H9 (cell line): ENCODE results near the gene ZNF296. TPM values are rescaled to one million over a fixed set of nuclear protein-coding genes. Genes with fewer than 3 reads are reported as not detected.
A peak's percentile ranks its signal among the peaks of the same experiment; 100 is the strongest.

Source experiments
- DNase-seq: peaks from one replicate; pipeline ENCODE4 v3.0.0-alpha.2; 2017
- H2AFZ ChIP-seq: one replicate; pipeline ENCODE4 v1.6.1; 2013; ENCODE audit warnings: mild to moderate bottlenecking, low read length, control low read depth, moderate library complexity
- H2AK5ac ChIP-seq: 2 replicates; pipeline ENCODE4 v1.6.1; 2013; ENCODE audit warnings: low read length, control low read depth, mixed read lengths; ENCODE audit not compliant: insufficient read length
- H2BK120ac ChIP-seq: one replicate; pipeline ENCODE4 v1.6.1; 2013; ENCODE audit warnings: low read depth, mild to moderate bottlenecking, low read length, control low read depth, inconsistent platforms; ENCODE audit not compliant: poor library complexity, severe bottlenecking
- H2BK12ac ChIP-seq: 2 replicates; pipeline ENCODE4 v1.6.1; 2013; ENCODE audit warnings: low read length, control low read depth, mixed read lengths, low read depth; ENCODE audit not compliant: insufficient read length
- H2BK15ac ChIP-seq: 2 replicates; pipeline ENCODE4 v1.6.1; 2013; ENCODE audit warnings: low read depth, low read length, control low read depth
- H2BK20ac ChIP-seq: one replicate; pipeline ENCODE4 v1.6.1; 2013; ENCODE audit warnings: low read depth, mild to moderate bottlenecking, low read length, control low read depth, inconsistent platforms; ENCODE audit not compliant: poor library complexity, severe bottlenecking
- H2BK5ac ChIP-seq: 2 replicates; pipeline ENCODE4 v1.6.1; 2013; ENCODE audit warnings: low read length, control low read depth, mixed read lengths; ENCODE audit not compliant: insufficient read length
- H3K14ac ChIP-seq: 2 replicates; pipeline ENCODE4 v1.6.1; 2013; ENCODE audit warnings: low read length, control low read depth; ENCODE audit not compliant: insufficient read depth
- H3K18ac ChIP-seq: 2 replicates; pipeline ENCODE4 v1.6.1; 2013; ENCODE audit warnings: low read depth, mild to moderate bottlenecking, mixed read lengths, low read length, control low read depth; ENCODE audit not compliant: insufficient read length
- H3K23ac ChIP-seq: 2 replicates; pipeline ENCODE4 v1.6.1; 2013; ENCODE audit warnings: low read length, control low read depth, mixed read lengths, low read depth; ENCODE audit not compliant: insufficient read length
- H3K23me2 ChIP-seq: 2 replicates; pipeline ENCODE4 v1.6.1; 2013; ENCODE audit warnings: low read depth, mild to moderate bottlenecking, mixed read lengths, low read length, control low read depth; ENCODE audit not compliant: insufficient read length, poor library complexity, severe bottlenecking
- H3K27ac ChIP-seq: 2 replicates; pipeline ENCODE4 v1.5.1; 2013; ENCODE audit warnings: low read length, control low read depth, mixed read lengths, low read depth; ENCODE audit not compliant: insufficient read length
- H3K27me3 ChIP-seq: 2 replicates; pipeline ENCODE4 v1.6.1; 2013; ENCODE audit warnings: low read length, control low read depth, inconsistent platforms; ENCODE audit not compliant: insufficient read depth
- H3K4ac ChIP-seq: 2 replicates; pipeline ENCODE4 v1.6.1; 2013; ENCODE audit warnings: low read depth, mild to moderate bottlenecking, control low read depth, inconsistent platforms, low read length, moderate library complexity
- H3K4me1 ChIP-seq: 2 replicates; pipeline ENCODE4 v1.6.1; 2013; ENCODE audit warnings: low read length, control low read depth, inconsistent platforms; ENCODE audit not compliant: insufficient read depth
- H3K4me2 ChIP-seq: 2 replicates; pipeline ENCODE4 v1.6.1; 2013; ENCODE audit warnings: low read length, control low read depth, mixed read lengths; ENCODE audit not compliant: insufficient read length, insufficient read depth
- H3K56ac ChIP-seq: 2 replicates; pipeline ENCODE4 v1.6.1; 2013; ENCODE audit warnings: low read depth, mild to moderate bottlenecking, mixed read lengths, low read length, control low read depth; ENCODE audit not compliant: insufficient read length
- H3K79me1 ChIP-seq: 2 replicates; pipeline ENCODE4 v1.6.1; 2013; ENCODE audit warnings: low read depth, mild to moderate bottlenecking, moderate library complexity, low read length, control low read depth, inconsistent platforms; ENCODE audit not compliant: insufficient read depth, poor library complexity, severe bottlenecking
- H3K79me2 ChIP-seq: 2 replicates; pipeline ENCODE4 v1.6.1; 2013; ENCODE audit warnings: low read length, control low read depth, inconsistent platforms; ENCODE audit not compliant: insufficient read depth
- H3K9ac ChIP-seq: 2 replicates; pipeline ENCODE4 v1.6.1; 2013; ENCODE audit warnings: low read length, control low read depth, mixed read lengths; ENCODE audit not compliant: insufficient read length; ENCODE audit errors: extremely low read depth
- H3K9me3 ChIP-seq: one replicate; pipeline ENCODE4 v1.6.1; 2013; ENCODE audit warnings: low read depth, low read length, inconsistent platforms; ENCODE audit not compliant: control insufficient read depth
- H3T11ph ChIP-seq: one replicate; pipeline ENCODE4 v1.6.1; 2013; ENCODE audit warnings: mild to moderate bottlenecking, low read length, control low read depth, inconsistent platforms
- H4K20me1 ChIP-seq: one replicate; pipeline ENCODE4 v1.6.1; 2013; ENCODE audit not compliant: control insufficient read depth, insufficient read length, insufficient read depth
- H4K5ac ChIP-seq: 2 replicates; pipeline ENCODE4 v1.6.1; 2013; ENCODE audit warnings: low read depth, mild to moderate bottlenecking, mixed read lengths, low read length, control low read depth; ENCODE audit not compliant: insufficient read length
- H4K8ac ChIP-seq: replicated peaks from 2 replicates; pipeline ENCODE4 v1.6.1; 2013; ENCODE audit warnings: low read length, control low read depth, mixed read lengths, low read depth; ENCODE audit not compliant: insufficient read length
- H4K91ac ChIP-seq: 2 replicates; pipeline ENCODE4 v1.6.1; 2013; ENCODE audit warnings: low read depth, mild to moderate bottlenecking, moderate library complexity, mixed read lengths, low read length, control low read depth; ENCODE audit not compliant: insufficient read length
- H3K27ac Mint-ChIP-seq, 3 experiments: 2 replicates in 2 of 3; 3 replicates in 1 of 3; pipeline ENCODE4 v1.8.0; 2020 to 2021; ENCODE audit warnings: mixed read lengths in 3 of 3, mild to moderate bottlenecking in 1 of 3, moderate library complexity in 1 of 3
- H3K27me3 Mint-ChIP-seq: 2 replicates; pipeline ENCODE4 v1.8.0; 2021; ENCODE audit warnings: low read depth, mild to moderate bottlenecking, moderate library complexity, mixed read lengths
- H3K36me3 Mint-ChIP-seq, 3 experiments: 2 replicates in 2 of 3; 3 replicates in 1 of 3; pipeline ENCODE4 v1.8.0; 2020 to 2021; ENCODE audit warnings: low read depth in 3 of 3, mixed read lengths in 3 of 3; ENCODE audit not compliant: insufficient read depth in 1 of 3
- H3K4me1 Mint-ChIP-seq, 2 experiments: 2 replicates each; pipeline ENCODE4 v1.8.0; 2020; ENCODE audit warnings: mixed read lengths in 2 of 2
- H3K4me3 Mint-ChIP-seq, 2 experiments: 2 replicates in 1 of 2; 3 replicates in 1 of 2; pipeline ENCODE4 v1.8.0; 2020 to 2021; ENCODE audit warnings: mild to moderate bottlenecking in 2 of 2, mixed read lengths in 2 of 2, moderate library complexity in 1 of 2
- H3K9me3 Mint-ChIP-seq, 2 experiments: 2 replicates in 1 of 2; 3 replicates in 1 of 2; pipeline ENCODE4 v1.8.0; 2020; ENCODE audit warnings: mild to moderate bottlenecking in 2 of 2, mixed read lengths in 2 of 2, moderate library complexity in 1 of 2
- WGBS: extraction: QIAGEN DNeasy Blood & Tissue Kit; methylation state at CpG from one replicate; pipeline ENCODE4 v1.1.7; 2013; ENCODE audit warnings: missing lambda C conversion rate, low lambda C conversion rate, mixed read lengths; ENCODE audit not compliant: insufficient read length; ENCODE audit errors: extremely low coverage; 5-methylcytosine and 5-hydroxymethylcytosine counted together
- total RNA-seq: library from RNA; stranded (reverse); gene quantifications from 2 replicates; pipeline ENCODE4 v1.2.1, GENCODE V29; 2021
- TF ChIP-seq, protein P1 (sequence below): fragments of 200-600 bp; sonication (generic); conservative IDR thresholded peaks from 3 replicates; pipeline ENCODE4 v1.8.0; 2021; ENCODE audit warnings: antibody characterized with exemption, mild to moderate bottlenecking

Gene ZNF296
- total RNA-seq, 1 experiment from 2014 or later: 14.8 TPM

- Histone ChIP-seq H3K27ac (no peak overlapping the region), H3K9ac (no peak overlapping the region), H3K79me2 (peaks cover 60% of the 10 kb centered on the region), H2BK120ac (no peak overlapping the region), H2BK12ac (no peak overlapping the region), H3K4me2 (no peak overlapping the region), H3K4ac (no peak overlapping the region), H3K79me1 (no peaks in the 10 kb centered on the region), H3K23me2 (peaks cover 5% of the 10 kb centered on the region), H4K91ac (no peak overlapping the region), H3K14ac (no peak overlapping the region), H3K4me1 (no peaks in the 10 kb centered on the region; the same call in 1 of the 2 replicates), H2AFZ (no peak overlapping the region), H3K23ac (no peak overlapping the region), H2BK20ac (no peak overlapping the region), H4K5ac (no peak overlapping the region), H3K56ac (no peak overlapping the region), H3K9me3 (no peaks in the 10 kb centered on the region), H4K20me1 (no peaks in the 10 kb centered on the region), H2BK15ac (no peak overlapping the region), H3K27me3 (no peaks in the 10 kb centered on the region), H4K8ac (no peak overlapping the region), H3T11ph (no peak overlapping the region), H2BK5ac (no peak overlapping the region), H2AK5ac (no peak overlapping the region), H3K18ac (no peak overlapping the region)
- peaks cover 70 to 78% of the 10 kb centered on the region in 2 experiments for H3K4me1 Mint-ChIP-seq
- no peaks in the 10 kb centered on the region; a peak in 2 of 5 replicates for H3K9me3 Mint-ChIP-seq
- DNase-seq: no peak
- TF ChIP-seq, protein P1, sequence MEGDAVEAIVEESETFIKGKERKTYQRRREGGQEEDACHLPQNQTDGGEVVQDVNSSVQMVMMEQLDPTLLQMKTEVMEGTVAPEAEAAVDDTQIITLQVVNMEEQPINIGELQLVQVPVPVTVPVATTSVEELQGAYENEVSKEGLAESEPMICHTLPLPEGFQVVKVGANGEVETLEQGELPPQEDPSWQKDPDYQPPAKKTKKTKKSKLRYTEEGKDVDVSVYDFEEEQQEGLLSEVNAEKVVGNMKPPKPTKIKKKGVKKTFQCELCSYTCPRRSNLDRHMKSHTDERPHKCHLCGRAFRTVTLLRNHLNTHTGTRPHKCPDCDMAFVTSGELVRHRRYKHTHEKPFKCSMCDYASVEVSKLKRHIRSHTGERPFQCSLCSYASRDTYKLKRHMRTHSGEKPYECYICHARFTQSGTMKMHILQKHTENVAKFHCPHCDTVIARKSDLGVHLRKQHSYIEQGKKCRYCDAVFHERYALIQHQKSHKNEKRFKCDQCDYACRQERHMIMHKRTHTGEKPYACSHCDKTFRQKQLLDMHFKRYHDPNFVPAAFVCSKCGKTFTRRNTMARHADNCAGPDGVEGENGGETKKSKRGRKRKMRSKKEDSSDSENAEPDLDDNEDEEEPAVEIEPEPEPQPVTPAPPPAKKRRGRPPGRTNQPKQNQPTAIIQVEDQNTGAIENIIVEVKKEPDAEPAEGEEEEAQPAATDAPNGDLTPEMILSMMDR: no peak
- no peak overlapping the region for H3K4me3 Mint-ChIP-seq
- no CpG with 5 or more reads among the region's 7 CpGs for WGBS
- no peaks in the 10 kb centered on the region for H3K27me3 Mint-ChIP-seq
- peak overlapping the region in 2 of 3 experiments; percentile 90 to 93; a peak in 4 of 7 replicates for H3K27ac Mint-ChIP-seq
- peaks cover 5 to 22% (median 10%) of the 10 kb centered on the region in 3 experiments; a peak in 6 of 7 replicates for H3K36me3 Mint-ChIP-seq
These were observed 21.1 kb upstream of the ZNF296 start for GRCh38 chr19:45097450-45097775.
